ENCODE results near the gene ATF7IP2. TPM values are rescaled to one million over a fixed set of nuclear protein-coding genes. Genes with fewer than 3 reads are reported as not detected.
"Not testable (repeated sequence)": the region's sequence is repeated elsewhere in the genome, so short reads cannot be mapped to it uniquely, and the experiment has no call there.

ATF7IP2 gene
- total RNA-seq, 2 experiments from 2014 or later, result 82.9 to 86.9 TPM

- Mint-ChIP-seq H3K4me1 (ENCODE audit: low read depth) (peaks cover 8% of the 10 kb centered on the region), H3K36me3 (ENCODE audit: low read depth) (no peaks in the 10 kb centered on the region), H3K9me3 (peaks cover 4% of the 10 kb centered on the region), H3K27ac (peak overlapping the region; percentile 76), H3K4me3 (peak overlapping the region; percentile 36), H3K27me3 (no peaks in the 10 kb centered on the region)
- H3K4me1 ChIP-seq (ENCODE audit: insufficient read depth, low read length), result peaks cover 24% of the 10 kb centered on the region
- peaks cover 0 to under 1% of the 10 kb centered on the region in 2 experiments for H3K9me3 ChIP-seq (ENCODE audit: control insufficient read depth in 1 of 2, insufficient read depth in 1 of 2, low read length in 2 of 2)
- TF ChIP-seq CTCF (IDR thresholded peaks at IDR 0.05), result no peak
- POLR2A ChIA-PET, result interaction anchor here (0.8 to 1.2 kb wide), 2 partner anchors 24 to 33 kb away, joined by 8 to 9 read pairs; partner anchors contain the start of gene ATF7IP2
- ATAC-seq (ENCODE audit: poor library complexity) (peak; percentile 49), DNase-seq (peak in 4 of 14 experiments; percentile 9 to 55 (median 18))
- no peaks in the 10 kb centered on the region for H3K27me3 ChIP-seq (ENCODE audit: control insufficient read depth in 1 of 2, insufficient read depth in 2 of 2, low read length in 2 of 2)
- intact Hi-C loops (cut with DNase I, micrococcal nuclease), result no loop called here
- peak overlapping the region in 1 of 2 donors; percentile 9 for H3K27ac ChIP-seq (ENCODE audit: low read depth in 1 of 2, low read length in 2 of 2)
- CTCF ChIA-PET, result no interaction called here
- no peak overlapping the region for H3K4me3 ChIP-seq (ENCODE audit: low read length)
- H3K36me3 ChIP-seq (ENCODE audit: insufficient read depth, low read length), result no peaks in the 10 kb centered on the region
Observed at GRCh38 chr16:10362077-10362863, 23.6 kb upstream of the ATF7IP2 start.

GRCh38 chr16:10362864-10363197, 23.0 kb upstream of the ATF7IP2 start:
- peak overlapping the region; percentile 76 for H3K27ac Mint-ChIP-seq

GRCh38 chr16:10366619-10367018, 19.2 kb upstream of the ATF7IP2 start:
- DNase-seq; H3K4me3 Mint-ChIP-seq; H3K9me3 ChIP-seq (ENCODE audit: control insufficient read depth in 1 of 2, insufficient read depth in 1 of 2, low read length in 2 of 2); H3K4me1 Mint-ChIP-seq (ENCODE audit: low read depth); H3K27me3 ChIP-seq (ENCODE audit: control insufficient read depth in 1 of 2, insufficient read depth in 2 of 2, low read length in 2 of 2); H3K27ac Mint-ChIP-seq; H3K4me3 ChIP-seq (ENCODE audit: low read length); CTCF ChIA-PET; H3K27me3 Mint-ChIP-seq; H3K9me3 Mint-ChIP-seq; H3K36me3 Mint-ChIP-seq (ENCODE audit: low read depth); H3K36me3 ChIP-seq (ENCODE audit: insufficient read depth, low read length); H3K27ac ChIP-seq (ENCODE audit: low read depth in 1 of 2, low read length in 2 of 2); ATAC-seq (ENCODE audit: poor library complexity): not testable (repeated sequence)
- intact Hi-C loops (cut with DNase I, micrococcal nuclease), result loop anchor here in 1 of 2 experiments (5.0 kb wide), 1 partner anchor 49 kb away; no protein-coding TSS in a partner anchor
- peaks cover 20% of the 10 kb centered on the region for H3K4me1 ChIP-seq (ENCODE audit: insufficient read depth, low read length)
- POLR2A ChIA-PET, result interaction anchor here (0.6 kb wide), 1 partner anchor 10 kb away, joined by 3 read pairs; no protein-coding TSS in a partner anchor

More at GRCh38 chr16:10362864-10363197, 23.0 kb upstream of the ATF7IP2 start:
- CTCF ChIA-PET; intact Hi-C loops (cut with DNase I, micrococcal nuclease); H3K27me3 ChIP-seq (ENCODE audit: control insufficient read depth in 1 of 2, insufficient read depth in 2 of 2, low read length in 2 of 2); H3K4me3 Mint-ChIP-seq; H3K9me3 ChIP-seq (ENCODE audit: control insufficient read depth in 1 of 2, insufficient read depth in 1 of 2, low read length in 2 of 2); DNase-seq; H3K9me3 Mint-ChIP-seq; H3K27ac ChIP-seq (ENCODE audit: low read depth in 1 of 2, low read length in 2 of 2); H3K36me3 ChIP-seq (ENCODE audit: insufficient read depth, low read length); ATAC-seq (ENCODE audit: poor library complexity); H3K27me3 Mint-ChIP-seq; H3K4me1 Mint-ChIP-seq (ENCODE audit: low read depth); H3K4me3 ChIP-seq (ENCODE audit: low read length); H3K36me3 Mint-ChIP-seq (ENCODE audit: low read depth): not testable (repeated sequence)
- POLR2A ChIA-PET, result interaction anchor here (0.8 to 1.2 kb wide), 2 partner anchors 23 to 34 kb away, joined by 8 to 9 read pairs; partner anchors contain the start of gene ATF7IP2
- peaks cover 24% of the 10 kb centered on the region for H3K4me1 ChIP-seq (ENCODE audit: insufficient read depth, low read length)

GRCh38 chr16:10367616-10368188, 18.2 kb upstream of the ATF7IP2 start:
- peaks cover 5% of the 10 kb centered on the region for H3K36me3 Mint-ChIP-seq (ENCODE audit: low read depth)
- POLR2A ChIA-PET, result no interaction called here
- DNase-seq, result no peak

More at GRCh38 chr16:10367616-10368188, 18.2 kb upstream of the ATF7IP2 start:
- peaks cover 9% of the 10 kb centered on the region for H3K4me1 ChIP-seq (ENCODE audit: insufficient read depth, low read length)
- H3K36me3 ChIP-seq (ENCODE audit: insufficient read depth, low read length), result no peaks in the 10 kb centered on the region
- no peaks in the 10 kb centered on the region for H3K27me3 ChIP-seq (ENCODE audit: control insufficient read depth in 1 of 2, insufficient read depth in 2 of 2, low read length in 2 of 2)
- ATAC-seq (ENCODE audit: poor library complexity), result no peak
- peaks cover 0 to 7% of the 10 kb centered on the region in 2 experiments for H3K9me3 ChIP-seq (ENCODE audit: control insufficient read depth in 1 of 2, insufficient read depth in 1 of 2, low read length in 2 of 2)
- peaks cover 5% of the 10 kb centered on the region for H3K9me3 Mint-ChIP-seq
- H3K27me3 Mint-ChIP-seq, result no peaks in the 10 kb centered on the region
- CTCF ChIA-PET, result no interaction called here
- no peak overlapping the region for H3K27ac Mint-ChIP-seq
- intact Hi-C loops (cut with DNase I, micrococcal nuclease), result loop anchor here in 1 of 2 experiments (5.0 kb wide), 1 partner anchor 50 kb away; no protein-coding TSS in a partner anchor
- TF ChIP-seq CTCF (IDR thresholded peaks at IDR 0.05), result no peak
- H3K4me1 Mint-ChIP-seq (ENCODE audit: low read depth), result no peaks in the 10 kb centered on the region
- no peak overlapping the region for H3K4me3 ChIP-seq (ENCODE audit: low read length)
- H3K4me3 Mint-ChIP-seq, result no peak overlapping the region
- H3K27ac ChIP-seq (ENCODE audit: low read depth in 1 of 2, low read length in 2 of 2), result no peak overlapping the region
